ENCODE results near the gene TGM1. TPM values are rescaled to one million over a fixed set of nuclear protein-coding genes. Genes with fewer than 3 reads are reported as not detected.

TGM1 gene
- total and polyA plus RNA-seq, 2 donors (not counting 1 experiment from before 2014, with no cell fraction given), result 2.7 to 11.9 TPM

DNA sequence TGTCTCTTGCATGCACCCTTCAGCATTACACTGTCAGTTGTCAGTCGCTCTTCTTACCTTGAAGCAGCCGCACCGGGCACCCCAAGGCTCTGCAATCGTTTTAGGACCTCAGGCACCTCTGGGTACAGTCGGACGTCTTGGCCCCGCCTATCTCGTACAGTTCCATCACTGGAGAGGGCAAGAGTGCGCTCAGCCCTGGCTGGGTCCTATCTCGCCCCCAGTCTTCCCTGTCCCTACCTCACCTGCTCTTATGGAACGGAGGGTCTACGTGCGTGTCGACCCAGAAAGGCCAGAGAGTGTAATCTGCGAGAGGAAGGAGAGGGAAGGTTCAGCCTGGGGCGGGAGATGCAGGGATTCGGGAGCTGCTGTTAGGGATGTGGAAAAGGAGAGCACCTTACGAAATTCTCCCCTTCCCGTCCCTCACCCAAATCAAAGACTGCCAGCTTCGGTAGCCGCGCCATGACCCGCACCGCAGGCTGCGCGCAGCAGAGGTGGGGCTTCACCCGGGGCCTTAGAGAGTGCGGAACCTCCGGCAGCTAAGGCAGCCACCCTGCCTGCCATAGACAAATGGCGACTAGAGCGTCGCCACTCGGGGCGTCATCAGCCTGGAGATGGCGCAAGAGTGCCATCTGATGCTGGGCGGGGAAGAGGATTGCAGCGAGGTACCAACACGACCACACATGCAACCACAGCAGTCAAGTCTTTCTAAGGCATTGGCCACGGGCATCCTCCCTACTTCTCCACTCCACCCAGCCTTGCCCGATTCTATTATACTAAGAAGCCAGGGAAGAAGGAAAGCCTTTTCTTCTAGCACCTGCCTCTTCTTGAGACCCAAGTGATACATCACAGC lies 47.3 kb downstream of the TGM1 start, which contains the start of gene MDP1:
Gene MDP1 (minus strand): TSS at position 572 of the 850 bp plus-strand sequence. CDS start 111 bp downstream, at position 461.
- intact Hi-C loops (cut with micrococcal nuclease), result loop anchor here (1.0 to 10.0 kb wide), 5 partner anchors 27 to 915 kb away; partner anchors contain the start of genes THTPA, TINF2 and ZFHX2
- H3K36me3 ChIP-seq (replicated peaks in 1 of 2; ENCODE audit: control extremely low read depth in 1 of 2, control insufficient read depth in 1 of 2, extremely low read depth in 1 of 2, insufficient read depth in 2 of 2, low read length in 1 of 2), result peaks cover 2 to 17% of the 10 kb centered on the region in 2 experiments
- Mint-ChIP-seq H3K4me1 (peaks cover 38% of the 10 kb centered on the region), H3K27ac (peak within 1 kb of the TSS; percentile 96), H3K27me3 (no peaks in the 10 kb centered on the region), H3K4me3 (peak within 1 kb of the TSS; percentile 93), H3K9me3 (ENCODE audit: insufficient read depth) (no peaks in the 10 kb centered on the region)
- peak within 1 kb of the TSS; percentile 93 for H3K9ac ChIP-seq (ENCODE audit: low read length)
- DNase-seq, result peak; percentile 94
- peak; percentile 75 for ATAC-seq (ENCODE audit: low read depth)
- TF ChIP-seq EZH2 (IDR thresholded peaks at IDR 0.05; ENCODE audit: borderline replicate concordance, insufficient read depth, low read depth, low read length, poor library complexity, severe bottlenecking), result no peak
- TF ChIP-seq, protein P1, sequence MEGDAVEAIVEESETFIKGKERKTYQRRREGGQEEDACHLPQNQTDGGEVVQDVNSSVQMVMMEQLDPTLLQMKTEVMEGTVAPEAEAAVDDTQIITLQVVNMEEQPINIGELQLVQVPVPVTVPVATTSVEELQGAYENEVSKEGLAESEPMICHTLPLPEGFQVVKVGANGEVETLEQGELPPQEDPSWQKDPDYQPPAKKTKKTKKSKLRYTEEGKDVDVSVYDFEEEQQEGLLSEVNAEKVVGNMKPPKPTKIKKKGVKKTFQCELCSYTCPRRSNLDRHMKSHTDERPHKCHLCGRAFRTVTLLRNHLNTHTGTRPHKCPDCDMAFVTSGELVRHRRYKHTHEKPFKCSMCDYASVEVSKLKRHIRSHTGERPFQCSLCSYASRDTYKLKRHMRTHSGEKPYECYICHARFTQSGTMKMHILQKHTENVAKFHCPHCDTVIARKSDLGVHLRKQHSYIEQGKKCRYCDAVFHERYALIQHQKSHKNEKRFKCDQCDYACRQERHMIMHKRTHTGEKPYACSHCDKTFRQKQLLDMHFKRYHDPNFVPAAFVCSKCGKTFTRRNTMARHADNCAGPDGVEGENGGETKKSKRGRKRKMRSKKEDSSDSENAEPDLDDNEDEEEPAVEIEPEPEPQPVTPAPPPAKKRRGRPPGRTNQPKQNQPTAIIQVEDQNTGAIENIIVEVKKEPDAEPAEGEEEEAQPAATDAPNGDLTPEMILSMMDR (IDR thresholded peaks at IDR 0.05), result peak; percentile 80
- no peaks in the 10 kb centered on the region for H3K27me3 ChIP-seq (replicated peaks in 1 of 4; ENCODE audit: control extremely low read depth in 1 of 4, control insufficient read depth in 3 of 4, insufficient read depth in 4 of 4, low read length in 3 of 4)
- H3K4me2 ChIP-seq (replicated peaks; ENCODE audit: low read depth, low read length, poor library complexity, severe bottlenecking), result peak within 1 kb of the TSS; percentile 88
- WGBS (ENCODE audit: insufficient coverage), result under 1% methylated on average over 27 of the region's 40 CpGs
- no peaks in the 10 kb centered on the region for H3K9me3 ChIP-seq (ENCODE audit: control extremely low read depth in 1 of 3, control insufficient read depth in 2 of 3, insufficient read depth in 1 of 3, low read length in 2 of 3)
- peaks cover 10% of the 10 kb centered on the region for H4K20me1 ChIP-seq (ENCODE audit: control insufficient read depth, insufficient read depth, low read length, poor library complexity, severe bottlenecking)
- POLR2A ChIA-PET, result interaction anchor here (0.5 to 5.3 kb wide), 16 partner anchors 17 to 215 kb away, joined by 3 to 64 read pairs (median 4); partner anchors contain the start of genes DCAF11, DHRS1, GMPR2 and IPO4
- CTCF ChIA-PET, result interaction anchor here (0.6 to 4.2 kb wide), 26 partner anchors 12 to 220 kb away, joined by 3 to 31 read pairs (median 5); partner anchors contain the start of genes CIDEB, DCAF11, DHRS1 and GMPR2
- H3K4me3 ChIP-seq (ENCODE audit: control extremely low read depth in 1 of 5, extremely low read depth in 1 of 5, insufficient read depth in 1 of 5, low read depth in 2 of 5, low read length in 4 of 5), result peak within 1 kb of the TSS; percentile 88 to 99 (median 96)
- peaks cover 67% of the 10 kb centered on the region for H3K79me2 ChIP-seq (ENCODE audit: control insufficient read depth, insufficient read depth, low read length)
- peaks cover 32 to 33% of the 10 kb centered on the region in 2 donors for H3K4me1 ChIP-seq (ENCODE audit: control insufficient read depth in 2 of 2, insufficient read depth in 2 of 2, low read length in 2 of 2)
- H2AFZ ChIP-seq (ENCODE audit: insufficient read depth, low read depth, low read length, poor library complexity, severe bottlenecking), result peak within 1 kb of the TSS; percentile 90
- H3K27ac ChIP-seq (ENCODE audit: low read length in 2 of 2), result peak within 1 kb of the TSS; percentile 89 to 98

All from B cell (primary cell).